Keratinocyte (primary cell): ENCODE data around the gene NSMCE3.

ENCODE experiments used
- CTCF ChIP-seq, 3 experiments: IDR thresholded peaks in 1 of 3; conservative IDR thresholded peaks in 1 of 3; optimal IDR thresholded peaks in 1 of 3; 2 replicates in 2 of 3; 3 replicates in 1 of 3; pipeline versions ENCODE3 to v1.5.1; 2011; ENCODE audit warnings: low read length in 3 of 3, mild to moderate bottlenecking in 3 of 3, moderate library complexity in 2 of 3, control low read depth in 1 of 3, inconsistent platforms in 1 of 3; ENCODE audit not compliant: insufficient read depth in 2 of 3; ENCODE audit errors: extremely low read depth in 1 of 3
- EZH2 ChIP-seq: IDR thresholded peaks from one replicate; pipeline ENCODE4 v1.6.1; 2012; ENCODE audit warnings: inconsistent platforms, mild to moderate bottlenecking, low read length, moderate library complexity

- TF ChIP-seq CTCF (optimal IDR thresholded peaks at IDR 0.05 in 1 of 3, IDR thresholded peaks at IDR 0.05 in 1 of 3, conservative IDR thresholded peaks at IDR 0.05 in 1 of 3; ENCODE audit: extremely low read depth in 1 of 3, insufficient read depth in 2 of 3, low read length in 3 of 3), result no peak
- no peak for TF ChIP-seq EZH2
Observed at GRCh38 chr15:29270169-29270955, 740 bp upstream of the NSMCE3 start.
